Measurements from ENCODE around the gene KRIT1.
"Not testable (repeated sequence)": the region's sequence is repeated elsewhere in the genome, so short reads cannot be mapped to it uniquely, and the experiment has no call there.

Gene KRIT1

DNA sequence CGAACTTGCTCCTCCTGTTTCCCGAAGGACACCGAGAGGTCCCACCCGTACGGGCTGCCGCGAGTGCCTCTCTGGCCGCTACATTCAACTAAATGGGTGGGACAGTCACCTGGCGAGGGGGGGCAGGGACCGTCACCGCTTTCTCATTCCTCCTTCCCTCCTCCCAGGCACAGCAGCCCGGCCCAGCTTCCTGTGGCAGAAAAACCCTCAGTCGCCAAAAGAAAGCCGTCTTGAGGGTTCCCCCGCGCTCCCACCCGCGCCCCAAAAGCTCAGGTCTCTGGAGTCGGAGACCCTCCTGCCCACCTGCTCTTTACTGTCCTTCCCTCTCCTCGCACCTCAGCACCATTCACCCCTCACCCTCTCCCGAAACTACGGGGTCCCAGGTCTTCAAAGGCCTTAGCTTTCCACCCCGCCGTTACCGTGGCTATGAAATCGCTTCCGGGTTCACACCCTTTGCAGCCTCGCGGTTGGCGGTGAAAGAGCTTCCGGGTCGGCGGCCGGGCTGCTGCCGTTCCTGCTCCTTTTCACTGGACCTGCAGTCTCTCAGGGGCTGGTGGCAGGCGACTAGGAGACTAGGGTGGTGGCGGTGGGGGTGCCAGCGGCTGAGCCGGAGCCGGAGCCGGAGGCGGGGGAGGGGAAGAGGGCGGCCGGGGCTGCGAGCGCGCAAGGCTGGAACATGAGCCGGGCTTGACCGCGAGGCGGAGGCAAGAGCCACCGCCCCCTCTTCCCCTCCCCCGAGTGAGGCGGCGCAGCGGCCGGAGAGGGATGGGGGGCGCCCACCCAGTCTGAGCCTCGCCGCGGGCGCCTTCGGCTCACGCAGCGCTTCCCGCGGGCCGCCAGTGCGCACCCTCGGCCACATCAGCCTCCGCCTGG, at the start of gene KRIT1, which contains the start of gene ANKIB1:
KRIT1 (minus strand) TSS at position 428 of the 873 bp plus-strand sequence. CDS start 3,779 bp downstream, outside the sequence.
ANKIB1 (plus strand) TSS at position 488 of the 873 bp plus-strand sequence. CDS start 49,005 bp downstream, outside the sequence.
- peak; percentile 70 for DNase-seq (ENCODE audit: low read depth)

DNA sequence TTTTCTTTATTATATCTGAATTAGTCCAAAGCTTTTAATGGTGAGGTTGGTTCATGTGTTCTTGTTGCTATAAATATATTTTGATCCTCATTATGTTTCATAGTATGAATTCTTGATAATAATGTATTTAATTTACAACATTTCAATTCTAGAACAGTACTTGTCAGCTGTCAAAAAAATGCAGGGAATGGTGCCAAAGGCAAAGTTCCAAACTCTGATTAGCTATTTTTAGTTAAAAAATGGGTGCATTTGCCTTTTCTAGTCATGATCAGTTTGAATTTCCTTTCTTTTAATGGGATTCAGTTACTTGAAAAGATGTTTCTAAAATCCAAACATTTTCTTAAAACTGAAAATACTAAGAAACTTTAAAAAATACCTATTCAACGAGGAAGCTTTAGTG, 49.7 kb upstream of the KRIT1 start:
- no peak for DNase-seq (ENCODE audit: low read depth)

DNA sequence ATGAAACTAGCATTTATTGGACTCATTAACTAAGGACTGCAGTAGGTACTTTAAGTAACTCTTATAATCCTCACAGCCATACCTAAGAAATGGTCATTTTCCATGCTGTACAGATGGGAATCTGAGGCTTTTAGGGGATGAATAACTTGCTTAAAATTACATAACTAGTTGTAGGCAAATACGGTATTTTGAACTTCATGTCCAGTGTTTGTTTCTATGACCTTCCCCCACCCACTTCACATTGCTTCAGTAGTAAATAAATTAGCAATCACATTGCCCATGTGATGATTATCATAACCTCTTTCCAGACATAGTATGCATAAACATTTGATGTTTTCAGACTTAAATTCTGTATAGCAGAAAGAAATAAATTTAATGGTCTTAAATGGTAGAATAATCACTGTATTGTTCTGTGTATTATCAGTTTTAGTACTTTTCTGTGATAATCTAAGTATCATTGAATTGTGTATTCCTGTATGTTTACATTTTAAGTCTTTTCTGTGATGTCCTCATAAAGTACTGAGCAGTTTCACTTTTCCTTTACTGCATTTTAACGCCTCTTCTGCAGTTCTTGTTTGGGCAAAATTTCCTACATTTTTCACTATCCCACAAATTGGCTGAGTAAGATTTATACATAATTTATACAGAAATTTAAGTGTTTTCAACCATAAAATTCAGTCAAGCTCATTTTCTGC, 48.3 kb upstream of the KRIT1 start:
- DNase-seq (ENCODE audit: low read depth): no peak

DNA sequence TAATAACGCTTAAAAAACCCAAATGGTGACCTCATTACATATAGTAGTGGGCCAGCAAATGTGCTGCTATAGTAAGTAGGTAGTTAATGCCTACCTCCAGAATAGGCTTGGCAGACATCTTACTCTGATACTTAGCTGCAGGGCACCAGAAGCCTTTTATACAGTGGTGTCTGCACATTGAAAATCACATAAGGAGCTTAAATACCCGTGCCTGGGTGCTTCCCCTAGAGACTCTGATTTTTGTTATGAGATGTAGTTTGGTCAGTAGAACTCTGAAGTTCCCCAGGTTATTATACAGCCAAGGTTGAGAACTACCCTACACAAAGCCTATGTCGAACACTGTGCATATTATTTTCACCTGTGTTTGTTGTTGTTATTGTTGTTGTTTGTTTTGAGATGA, 47.3 kb upstream of the KRIT1 start:
- DNase-seq (ENCODE audit: low read depth): no peak

DNA sequence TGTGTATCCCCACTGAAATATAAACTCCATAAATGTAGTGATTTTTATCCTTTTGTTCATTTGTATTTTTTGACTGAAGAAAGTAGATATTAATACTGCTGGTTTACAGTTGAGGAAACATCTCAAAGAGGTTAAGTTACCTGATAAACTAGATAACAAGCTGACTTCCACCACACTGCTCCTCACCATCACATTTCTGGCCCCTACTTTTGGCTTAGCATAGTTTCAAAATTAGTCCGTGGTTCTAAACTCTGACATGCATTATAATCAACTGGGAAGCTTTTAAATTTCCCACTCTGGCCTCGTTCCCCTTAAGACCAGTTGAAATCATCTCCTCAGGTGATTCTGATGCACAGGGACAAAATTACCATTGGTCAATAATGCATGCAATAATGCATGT, 43.6 kb upstream of the KRIT1 start:
- DNase-seq (ENCODE audit: low read depth): no peak

DNA sequence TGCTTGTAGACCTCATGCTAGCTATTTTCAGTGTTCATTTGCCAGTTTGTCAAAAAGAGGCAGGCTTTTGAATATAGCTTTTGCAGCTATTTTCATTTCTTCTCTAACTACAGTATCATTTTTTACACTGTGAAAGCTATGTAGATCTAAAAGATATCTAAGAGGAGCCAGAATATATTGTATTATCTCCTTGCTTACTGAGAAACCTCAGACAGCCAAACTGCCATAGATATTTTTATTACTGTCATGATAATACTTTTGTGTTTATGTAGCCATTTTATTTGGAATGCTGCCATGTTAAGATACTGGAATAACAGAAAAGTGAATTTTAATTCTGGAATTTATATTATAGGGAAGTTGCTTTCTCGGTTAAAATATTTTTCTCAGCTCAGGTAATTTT, 37.2 kb upstream of the KRIT1 start:
- no peak for DNase-seq (ENCODE audit: low read depth)

DNA sequence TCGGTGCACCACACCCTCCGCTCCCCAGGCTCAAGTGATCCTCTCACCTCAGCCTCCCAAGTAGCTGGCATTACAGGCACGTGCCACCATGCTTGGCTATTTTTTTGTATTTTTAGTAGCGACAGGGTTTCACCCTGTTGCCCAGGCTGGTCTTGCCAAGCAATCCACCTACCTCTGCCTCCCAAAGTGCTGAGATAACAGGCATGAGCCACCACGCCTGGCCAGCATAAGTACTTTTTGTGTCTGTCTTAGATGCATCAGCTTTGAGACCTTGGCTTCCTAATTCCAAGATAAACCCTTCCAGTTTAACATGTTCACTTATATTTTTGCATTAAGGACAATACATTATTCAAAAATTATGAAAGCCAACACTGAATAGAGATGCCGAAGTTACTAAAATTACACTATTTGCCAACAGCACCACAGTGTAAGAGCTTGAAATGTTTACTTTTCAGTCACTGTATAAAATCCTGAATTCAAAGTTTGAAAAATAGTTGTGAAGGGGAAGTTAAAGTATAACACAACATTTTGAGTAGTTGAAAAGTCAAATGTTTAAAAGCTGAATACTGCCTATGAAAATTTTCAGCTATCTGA, 36.6 kb upstream of the KRIT1 start:
- DNase-seq (ENCODE audit: low read depth): no peak

DNA sequence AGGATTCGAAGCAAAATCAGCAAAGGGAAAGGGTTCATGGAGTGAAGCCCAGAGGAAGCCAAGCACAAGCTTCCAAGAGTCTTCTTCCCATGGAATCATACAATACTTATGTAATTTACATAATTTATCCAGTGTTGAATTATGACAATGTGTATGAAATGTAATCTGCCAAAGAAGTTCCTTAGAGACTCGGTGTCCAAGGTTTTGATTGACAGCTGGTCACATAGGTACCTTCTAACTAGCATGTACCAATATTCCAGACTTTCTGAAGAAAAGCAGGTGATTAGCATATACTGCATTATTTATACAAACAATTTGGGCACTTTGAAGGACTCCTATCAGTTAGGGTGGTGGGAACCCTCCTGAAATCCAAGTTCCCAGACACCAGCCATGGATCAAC, 35.3 kb upstream of the KRIT1 start:
- no peak for DNase-seq (ENCODE audit: low read depth)

DNA sequence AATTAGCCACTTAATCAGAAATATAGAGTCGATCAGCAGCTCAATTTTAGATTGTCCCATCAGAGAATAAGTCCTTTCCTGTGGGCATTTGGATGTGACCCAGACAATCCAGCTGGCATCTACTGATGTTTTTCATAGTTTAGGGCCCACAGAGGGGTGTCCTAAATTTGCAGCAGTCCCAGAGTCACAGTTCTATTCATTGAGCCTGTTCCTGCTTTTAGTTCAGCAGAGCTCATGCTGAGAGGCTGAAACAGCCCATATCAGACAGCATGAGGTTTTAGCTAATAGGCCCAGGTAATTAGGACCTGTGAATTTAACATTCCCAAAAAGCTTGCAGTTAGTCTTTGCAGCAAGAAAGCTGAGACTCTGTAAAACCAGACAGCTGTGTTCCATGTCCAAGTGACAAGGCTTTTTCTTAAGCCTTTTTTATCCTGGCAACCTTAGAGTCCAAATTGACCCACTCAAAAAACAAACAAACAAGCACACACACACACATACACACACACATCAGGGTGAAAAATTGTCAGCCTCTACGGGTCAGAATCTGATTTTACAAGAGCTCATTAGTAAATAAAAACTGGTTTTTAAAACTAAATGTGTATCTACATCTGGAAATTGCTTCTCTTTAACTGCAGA, 33.8 kb upstream of the KRIT1 start:
- no peak for DNase-seq (ENCODE audit: low read depth)

DNA sequence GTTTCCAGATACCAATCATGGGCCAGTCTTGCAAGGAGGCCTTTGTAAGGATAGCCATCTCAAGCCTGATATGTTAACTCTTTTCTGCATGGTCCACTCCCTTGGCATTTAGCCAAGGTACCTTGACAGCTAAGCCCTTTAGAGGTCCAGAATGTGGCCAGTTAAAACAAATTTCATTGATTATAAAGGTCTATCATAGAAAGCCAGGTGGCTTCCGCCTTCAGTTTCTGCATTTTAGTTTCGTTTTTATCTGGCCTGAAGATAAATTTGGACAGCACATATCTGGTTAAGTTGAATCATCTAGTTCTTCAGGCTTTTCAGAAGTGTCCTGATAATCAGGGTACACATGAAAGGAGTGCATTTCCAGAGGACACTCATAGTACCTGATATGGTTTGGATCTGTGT, 30.7 kb upstream of the KRIT1 start:
- no peak for DNase-seq (ENCODE audit: low read depth)

DNA sequence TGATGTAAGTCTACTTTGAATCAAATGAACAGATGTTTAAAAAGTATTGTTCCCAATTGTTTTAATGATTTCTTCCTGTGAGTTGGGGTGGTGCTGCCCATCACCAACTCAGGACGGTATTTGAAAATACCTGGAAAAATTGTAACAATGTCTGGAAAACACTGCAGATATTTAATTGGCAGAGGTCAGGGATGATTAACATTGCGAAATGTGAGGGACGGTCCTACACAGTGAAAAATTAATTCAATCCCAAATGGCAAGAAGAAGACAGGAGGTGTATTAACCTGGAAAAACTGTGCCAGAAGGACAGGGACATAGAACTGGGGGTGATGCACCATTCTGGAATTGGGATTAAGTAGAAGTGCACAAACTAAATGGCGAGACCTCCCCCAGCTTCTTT, 29.6 kb upstream of the KRIT1 start:
- DNase-seq (ENCODE audit: low read depth): no peak

DNA sequence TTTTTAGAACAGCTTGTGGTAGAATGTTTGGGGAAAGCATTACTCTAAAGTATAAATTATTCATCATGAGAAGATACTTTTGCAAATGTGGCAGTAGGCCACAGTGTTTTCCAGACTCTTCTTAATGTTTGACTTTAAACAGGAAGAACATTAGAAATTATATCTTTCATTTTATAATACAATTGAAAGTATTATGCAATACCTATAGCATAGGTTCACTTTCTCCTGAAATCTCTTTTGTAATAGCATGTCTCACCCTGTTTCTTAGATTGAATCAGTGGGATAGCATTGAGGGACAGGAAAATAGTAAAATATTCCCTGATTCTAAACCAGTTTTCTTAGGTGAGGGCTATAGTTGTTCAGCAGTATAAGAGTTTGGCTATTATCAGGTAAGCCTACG, 23.2 kb upstream of the KRIT1 start:
- DNase-seq (ENCODE audit: low read depth): no peak

DNA sequence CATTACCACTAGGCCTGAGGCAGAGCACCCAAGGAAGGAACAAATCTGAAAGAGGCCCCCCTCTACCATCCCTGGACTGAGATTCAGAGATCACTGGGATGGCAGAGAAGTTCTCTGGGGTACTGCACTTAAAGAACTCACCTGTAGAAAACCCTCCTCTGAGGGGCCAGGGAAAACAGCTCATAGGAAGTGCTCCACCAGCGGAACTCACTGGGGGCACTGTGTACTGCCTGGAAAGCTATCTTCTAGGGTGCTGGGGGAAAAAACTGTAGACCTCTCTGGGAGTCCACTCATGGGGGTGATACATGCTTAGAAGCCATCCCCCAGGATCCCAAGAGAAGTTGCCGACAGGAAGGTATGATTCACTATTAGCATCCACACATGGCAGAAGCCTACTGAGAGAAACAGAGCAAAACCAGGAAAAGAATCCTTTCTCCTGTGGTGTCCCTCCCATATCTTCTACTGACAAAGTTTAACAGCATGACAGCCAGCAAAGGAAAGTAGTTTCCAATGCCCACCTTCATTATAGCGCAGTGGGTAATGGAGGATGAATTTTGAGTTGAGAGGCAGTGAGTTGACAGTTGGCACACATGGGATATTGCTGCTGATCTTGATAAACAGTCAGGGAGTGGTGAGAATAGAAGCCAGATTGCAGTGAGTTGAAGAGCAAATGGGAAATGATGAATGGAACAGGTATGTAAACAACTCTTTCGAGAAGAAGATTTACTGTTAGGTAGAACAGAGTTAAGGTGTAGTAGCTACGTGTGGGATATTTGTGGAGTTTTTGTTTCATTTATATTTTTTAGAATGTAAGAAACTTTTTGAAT, 20.9 kb upstream of the KRIT1 start:
- no peak for DNase-seq (ENCODE audit: low read depth)

DNA sequence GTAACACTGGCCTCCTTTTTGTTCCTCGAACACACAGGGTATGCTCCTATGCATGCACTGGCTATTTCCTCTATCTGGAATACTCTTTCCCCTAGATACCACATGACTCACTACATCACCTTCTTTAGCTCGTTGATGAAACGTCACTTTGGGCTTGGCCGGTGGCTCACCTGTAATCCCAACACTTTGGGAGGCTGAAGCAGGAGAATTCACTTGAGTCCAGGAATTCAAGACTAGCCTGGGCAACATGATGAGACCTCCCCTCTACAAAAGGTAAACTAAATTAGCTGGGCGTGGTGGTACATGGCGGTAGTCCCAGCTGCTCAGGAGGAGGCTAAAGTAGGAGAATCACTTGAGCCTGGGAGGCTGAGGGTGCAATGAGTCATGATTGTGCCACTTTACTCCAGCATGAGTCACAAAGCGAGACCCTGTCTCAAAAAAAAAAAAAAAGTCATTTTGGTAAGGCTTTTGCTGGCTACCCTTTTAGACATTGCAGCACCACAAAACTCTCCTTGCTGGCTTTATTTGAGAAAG, 14.6 kb upstream of the KRIT1 start:
- DNase-seq (ENCODE audit: low read depth): no peak

DNA sequence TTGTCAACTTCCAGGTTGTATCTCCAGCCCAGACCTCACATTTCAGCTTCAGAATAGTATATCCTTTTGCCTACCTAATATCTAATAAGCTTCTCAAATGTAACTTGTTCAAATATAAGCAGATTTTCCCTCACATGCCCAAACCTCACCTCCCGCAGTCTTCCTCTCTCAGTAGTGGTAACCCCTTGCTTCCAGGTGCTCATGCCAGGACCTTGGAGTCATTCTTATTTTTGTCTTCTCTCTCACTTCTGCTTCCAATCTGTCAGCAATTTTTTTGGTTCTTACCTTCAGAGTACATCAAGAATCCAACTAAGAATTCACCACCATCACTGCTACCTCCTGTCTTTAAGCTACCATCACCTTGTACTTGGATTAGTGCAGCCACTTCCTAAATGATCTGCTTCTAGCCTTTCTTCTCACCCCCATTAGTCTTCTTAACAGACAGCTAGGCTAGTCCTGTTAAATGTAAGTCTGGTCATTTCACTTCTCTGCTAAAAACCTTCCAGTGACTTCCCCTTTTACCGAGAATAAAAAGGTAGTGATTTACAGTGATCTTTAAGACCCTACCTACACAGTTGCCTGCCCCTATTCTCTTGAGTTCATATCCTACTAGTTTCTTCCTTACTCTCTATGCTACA, 14.0 kb upstream of the KRIT1 start:
- no peak for DNase-seq (ENCODE audit: low read depth)

DNA sequence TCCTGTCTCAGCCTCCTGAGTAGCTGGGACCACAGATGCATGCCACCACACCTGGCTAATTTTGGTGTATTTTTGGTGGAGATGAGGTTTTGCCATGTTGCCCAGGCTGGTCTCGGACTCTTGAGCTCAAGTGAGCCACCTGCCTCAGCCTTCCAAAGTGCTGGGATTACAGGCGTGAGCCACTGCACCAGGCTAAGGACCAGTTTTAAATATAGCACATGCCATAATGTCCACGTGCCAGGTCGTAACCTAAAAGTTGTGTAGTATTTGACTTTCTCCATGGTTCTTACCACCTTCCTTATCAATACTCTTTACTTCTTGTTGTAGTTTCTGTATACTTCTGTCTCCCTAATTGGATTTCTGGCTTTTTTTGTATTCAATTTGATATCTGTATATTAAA, 13.3 kb upstream of the KRIT1 start:
- DNase-seq (ENCODE audit: low read depth): no peak

DNA sequence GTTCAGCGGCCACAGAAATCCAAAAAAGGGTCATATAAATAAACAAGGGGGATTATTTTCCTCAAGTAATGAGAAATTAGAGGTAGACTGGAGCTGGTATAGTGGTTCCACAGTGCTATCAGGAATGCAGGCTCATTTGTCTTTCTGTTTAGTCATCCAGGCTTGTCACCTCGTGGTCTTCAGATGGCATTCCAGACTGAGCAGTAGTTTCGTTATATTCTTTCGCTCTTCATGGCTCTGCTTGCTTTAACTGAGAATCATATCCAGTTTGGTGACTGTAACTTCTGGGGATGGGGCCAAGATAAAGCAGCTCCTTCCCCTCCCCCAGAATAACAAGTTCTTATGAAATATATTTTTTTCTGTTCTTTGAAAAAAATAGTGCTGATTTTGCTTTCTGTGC, 9.6 kb upstream of the KRIT1 start:
- DNase-seq (ENCODE audit: low read depth): no peak

DNA sequence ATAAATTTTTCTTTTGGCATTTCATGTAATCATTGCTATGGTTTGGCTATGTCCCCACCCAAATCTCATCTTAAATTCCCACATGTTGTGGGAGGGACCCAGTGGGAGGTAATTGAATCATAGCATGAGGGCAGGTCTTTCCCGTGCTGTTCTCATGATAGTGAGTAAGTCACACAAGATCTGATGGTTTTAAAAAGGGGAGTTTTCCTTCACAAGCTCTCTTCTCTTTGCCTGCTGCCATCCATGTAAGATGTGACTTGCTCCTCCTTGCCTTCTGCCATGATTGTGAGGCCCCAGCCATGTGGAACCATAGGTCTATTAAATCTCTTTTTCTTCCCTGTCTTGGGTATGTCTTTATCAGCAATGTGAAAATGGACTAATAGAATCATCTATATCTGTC, 9.1 kb upstream of the KRIT1 start:
- DNase-seq (ENCODE audit: low read depth): not testable (repeated sequence)

DNA sequence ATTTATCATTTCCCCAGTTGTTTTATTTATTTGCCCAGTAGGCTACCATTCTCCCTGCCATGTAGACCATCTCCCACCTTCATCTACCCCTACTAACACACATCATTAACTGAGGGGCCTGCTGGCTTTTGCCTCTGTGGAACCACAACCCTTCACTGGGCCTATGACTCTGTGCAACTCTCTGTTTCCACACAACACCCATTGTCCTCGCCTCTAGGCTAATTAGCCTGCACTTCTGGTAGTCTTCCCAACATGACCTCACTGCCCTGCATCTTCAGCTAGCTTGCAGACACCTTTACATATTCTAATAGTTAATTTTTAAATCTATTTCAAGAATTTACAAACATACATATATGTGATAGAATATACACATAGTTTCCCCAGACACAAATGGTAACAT, 7.5 kb upstream of the KRIT1 start:
- DNase-seq (ENCODE audit: low read depth): no peak

DNA sequence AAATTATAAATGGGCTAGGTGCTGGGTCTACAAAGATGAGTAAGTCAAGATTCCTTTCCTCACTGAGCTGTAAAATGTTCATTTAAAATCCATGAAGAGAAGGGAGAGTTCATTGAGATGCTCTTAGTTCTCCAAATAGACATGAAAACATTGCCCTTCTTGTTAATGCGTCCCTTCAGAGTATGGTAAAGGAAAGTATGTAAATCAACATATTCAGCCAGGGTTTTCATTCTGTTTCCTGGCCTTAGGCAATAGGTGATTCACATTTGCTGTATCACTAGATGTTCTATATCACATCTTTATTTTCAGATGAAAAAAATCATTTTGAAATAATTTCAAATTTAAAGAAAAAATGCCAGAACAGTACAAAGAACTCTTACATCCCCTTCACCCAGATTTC, 5.5 kb upstream of the KRIT1 start:
- no peak for DNase-seq (ENCODE audit: low read depth)

DNA sequence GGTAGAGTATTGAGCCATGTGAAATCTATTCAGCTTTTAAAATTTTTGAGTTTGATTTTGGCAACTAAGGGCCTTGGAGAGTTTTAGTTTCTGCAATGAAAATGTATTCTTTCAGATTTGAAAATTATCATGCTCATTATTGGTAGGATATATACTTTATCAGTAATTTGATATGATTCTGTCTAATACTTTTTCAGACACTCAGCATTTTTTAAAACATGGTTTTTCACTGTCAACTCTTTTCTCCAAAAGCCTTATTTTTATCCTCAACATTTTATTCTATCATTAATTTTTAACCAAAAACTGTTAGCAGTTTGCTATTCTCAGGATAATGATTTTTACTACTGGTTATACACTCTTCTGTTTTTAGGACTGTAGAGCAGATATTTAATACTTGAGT, 4.9 kb upstream of the KRIT1 start:
- no peak for DNase-seq (ENCODE audit: low read depth)

Measured in stimulated activated CD8-positive, alpha-beta memory T cell treated with anti-CD3 and anti-CD28 coated beads, Interleukin-7, amount 100 ng/mL, for 24 hours (primary cell).